Fibroblast of mammary gland (primary cell): ENCODE measurements around the gene EMP2.

Source experiments
- DNase-seq: peaks from one replicate; pipeline ENCODE4 v3.0.0-alpha.2; 2010; ENCODE audit warnings: low read depth
- H3K4me3 ChIP-seq: 2 replicates; pipeline ENCODE4 v1.5.1; 2011; ENCODE audit warnings: low read depth, mild to moderate bottlenecking, low read length, moderate library complexity; ENCODE audit not compliant: control insufficient read depth
- TF ChIP-seq, protein P1 (sequence below): conservative IDR thresholded peaks from 2 replicates; pipeline ENCODE4 v1.5.1; 2011; ENCODE audit warnings: low read depth, low read length, inconsistent platforms; ENCODE audit not compliant: control insufficient read depth, insufficient read depth

The EMP2 gene

DNA sequence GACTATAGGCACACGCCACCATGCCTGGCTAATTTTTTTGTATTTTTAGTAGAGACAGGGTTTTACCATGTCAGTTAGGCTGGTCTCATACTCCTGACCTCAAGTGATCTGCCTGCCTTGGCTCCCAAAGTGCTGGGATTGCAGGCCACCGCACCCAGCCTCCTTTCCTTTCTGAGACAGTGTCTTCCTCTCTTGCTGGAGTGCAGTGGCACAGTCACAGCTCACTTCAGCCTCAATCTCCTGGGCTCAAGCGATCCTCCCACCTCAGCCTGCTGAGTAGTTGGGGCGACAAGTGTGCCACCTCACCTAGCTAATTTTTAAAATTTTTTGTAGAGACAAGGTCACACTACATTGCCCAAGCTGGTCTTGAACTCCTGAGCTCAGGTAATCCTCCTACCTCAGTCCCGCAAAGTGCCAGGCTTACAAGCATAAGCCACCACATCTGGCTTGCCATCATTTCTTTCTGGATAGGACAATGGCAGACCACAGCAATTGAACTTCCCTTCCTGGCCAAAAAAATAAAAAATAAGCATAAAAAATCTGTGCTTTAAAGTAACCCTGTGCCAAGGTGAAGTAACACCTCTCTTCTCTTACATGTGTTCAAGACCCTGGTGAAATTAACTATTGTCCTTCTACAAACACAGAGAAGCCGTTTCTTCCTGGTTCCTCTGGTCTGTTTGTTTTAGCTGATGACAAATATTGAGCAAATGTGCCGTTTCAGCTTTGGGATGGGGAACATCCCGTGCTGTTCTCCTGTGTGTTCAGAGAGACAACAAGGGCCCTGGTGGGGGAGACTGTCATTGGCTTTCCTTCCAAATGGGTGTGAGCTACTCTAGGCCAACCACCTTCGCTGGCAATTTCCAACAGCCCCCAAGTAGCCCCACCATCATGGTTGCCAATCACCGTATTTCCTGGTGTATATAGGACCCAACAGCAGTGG lies 60.2 kb downstream of the EMP2 start:
- DNase-seq: no peak
- H3K4me3 ChIP-seq: no peak overlapping the region
- TF ChIP-seq, protein P1, sequence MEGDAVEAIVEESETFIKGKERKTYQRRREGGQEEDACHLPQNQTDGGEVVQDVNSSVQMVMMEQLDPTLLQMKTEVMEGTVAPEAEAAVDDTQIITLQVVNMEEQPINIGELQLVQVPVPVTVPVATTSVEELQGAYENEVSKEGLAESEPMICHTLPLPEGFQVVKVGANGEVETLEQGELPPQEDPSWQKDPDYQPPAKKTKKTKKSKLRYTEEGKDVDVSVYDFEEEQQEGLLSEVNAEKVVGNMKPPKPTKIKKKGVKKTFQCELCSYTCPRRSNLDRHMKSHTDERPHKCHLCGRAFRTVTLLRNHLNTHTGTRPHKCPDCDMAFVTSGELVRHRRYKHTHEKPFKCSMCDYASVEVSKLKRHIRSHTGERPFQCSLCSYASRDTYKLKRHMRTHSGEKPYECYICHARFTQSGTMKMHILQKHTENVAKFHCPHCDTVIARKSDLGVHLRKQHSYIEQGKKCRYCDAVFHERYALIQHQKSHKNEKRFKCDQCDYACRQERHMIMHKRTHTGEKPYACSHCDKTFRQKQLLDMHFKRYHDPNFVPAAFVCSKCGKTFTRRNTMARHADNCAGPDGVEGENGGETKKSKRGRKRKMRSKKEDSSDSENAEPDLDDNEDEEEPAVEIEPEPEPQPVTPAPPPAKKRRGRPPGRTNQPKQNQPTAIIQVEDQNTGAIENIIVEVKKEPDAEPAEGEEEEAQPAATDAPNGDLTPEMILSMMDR: no peak

DNA sequence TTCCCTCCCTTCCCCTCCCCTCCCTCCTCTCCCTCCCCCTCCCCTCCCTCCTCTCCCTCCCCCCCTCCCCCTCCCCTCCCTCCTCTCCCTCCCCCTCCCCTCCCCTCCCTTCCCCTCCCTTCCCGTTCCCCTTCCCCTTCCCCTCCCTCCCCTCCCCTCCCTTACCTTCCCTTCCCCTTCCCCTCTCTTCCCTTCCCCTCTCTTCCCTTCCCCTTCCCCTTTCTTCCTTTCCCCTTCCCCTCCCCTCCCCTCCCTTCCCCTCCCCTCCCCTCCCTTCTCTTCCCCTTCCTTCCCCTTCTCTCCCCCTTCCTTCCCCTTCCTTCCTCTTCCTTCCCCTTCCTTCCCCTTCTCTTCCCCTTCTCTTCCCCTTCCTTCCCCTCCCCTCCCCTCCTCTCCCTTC lies 61.1 kb downstream of the EMP2 start:
- H3K4me3 ChIP-seq: no peak overlapping the region
- TF ChIP-seq, protein P1: no peak
- DNase-seq: no peak

DNA sequence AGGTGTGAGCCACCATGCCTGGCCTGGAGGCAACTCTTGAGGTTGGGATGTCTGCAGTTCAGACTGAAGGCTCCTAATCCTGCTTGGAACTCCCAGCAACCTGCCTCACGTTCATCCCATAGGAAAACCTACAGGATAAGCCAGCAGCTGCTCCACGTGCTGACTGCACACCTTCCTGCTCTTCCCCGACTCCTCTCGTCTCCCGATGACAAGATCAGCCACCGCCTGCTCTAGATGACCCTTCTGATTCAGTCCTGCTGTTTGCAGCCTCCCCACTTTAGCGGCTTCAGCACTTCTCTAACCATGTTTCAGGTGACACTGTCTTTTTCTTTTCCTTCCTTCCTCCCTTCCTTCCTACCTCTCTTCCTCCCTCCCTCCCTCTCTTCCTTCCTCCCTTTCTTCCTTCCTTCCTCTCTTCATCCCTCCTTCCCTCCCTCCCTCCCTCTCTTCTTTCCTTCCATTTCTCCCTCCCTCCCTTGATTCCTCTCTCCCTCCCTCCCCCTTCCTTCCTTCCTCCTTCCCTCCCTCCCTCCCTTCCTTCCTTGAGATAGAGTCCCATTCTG lies 61.8 kb downstream of the EMP2 start:
- H3K4me3 ChIP-seq: no peak overlapping the region
- DNase-seq: no peak
- TF ChIP-seq, protein P1: no peak

DNA sequence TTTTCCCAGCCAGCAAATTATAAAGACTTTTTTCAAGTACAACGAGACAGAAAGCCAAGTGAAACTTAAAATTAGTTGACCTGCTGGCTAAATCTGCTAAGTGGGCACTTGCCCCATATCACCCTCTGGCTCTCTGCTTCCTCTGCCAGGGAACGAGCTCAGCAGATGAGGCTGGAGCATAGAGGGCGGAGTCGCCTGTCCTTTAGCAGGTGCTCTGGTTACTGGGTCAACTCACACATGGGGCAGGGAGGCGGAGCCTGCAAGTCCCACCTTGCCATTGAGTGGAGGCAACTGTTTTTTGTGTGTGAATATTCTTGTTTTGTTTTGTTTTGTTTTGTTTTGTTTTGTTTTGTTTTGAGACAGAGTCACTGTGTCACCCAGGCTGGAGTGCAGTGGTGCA lies 62.5 kb downstream of the EMP2 start:
- no peak overlapping the region for H3K4me3 ChIP-seq
- no peak for DNase-seq
- TF ChIP-seq, protein P1: no peak

DNA sequence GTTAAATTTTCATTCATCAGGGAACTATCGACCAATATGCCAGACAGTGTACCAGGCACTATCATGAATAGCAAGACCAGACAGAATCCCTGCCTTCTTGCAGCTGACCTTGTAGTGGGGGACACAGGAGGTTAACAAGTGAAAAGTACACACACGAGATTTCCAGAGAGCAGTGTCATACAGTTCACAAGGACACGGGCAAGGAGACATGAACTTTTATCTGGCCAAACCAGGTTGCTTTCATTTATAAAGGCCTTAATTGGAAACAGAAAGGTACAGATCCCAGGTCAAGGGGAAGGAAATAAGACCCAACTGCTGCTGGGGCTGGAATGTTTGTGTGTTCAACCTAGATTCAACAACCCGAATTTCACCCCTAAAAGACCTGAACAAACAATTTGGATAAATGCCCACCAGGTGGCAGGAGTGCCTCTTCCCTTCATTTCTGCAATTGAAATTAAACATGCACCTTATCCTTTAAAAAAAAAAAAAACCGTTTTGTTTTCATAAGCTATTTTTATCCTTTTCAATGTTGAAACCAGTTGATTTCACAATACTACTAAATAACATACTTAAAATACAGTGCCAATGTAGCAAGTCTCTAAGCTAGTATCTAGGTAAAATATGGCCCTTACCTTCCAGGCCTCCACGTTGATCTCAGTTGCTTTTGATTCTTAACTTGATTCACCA lies 65.9 kb downstream of the EMP2 start:
- no peak overlapping the region for H3K4me3 ChIP-seq
- DNase-seq: peak; percentile 77
- TF ChIP-seq, protein P1: peak; percentile 49

DNA sequence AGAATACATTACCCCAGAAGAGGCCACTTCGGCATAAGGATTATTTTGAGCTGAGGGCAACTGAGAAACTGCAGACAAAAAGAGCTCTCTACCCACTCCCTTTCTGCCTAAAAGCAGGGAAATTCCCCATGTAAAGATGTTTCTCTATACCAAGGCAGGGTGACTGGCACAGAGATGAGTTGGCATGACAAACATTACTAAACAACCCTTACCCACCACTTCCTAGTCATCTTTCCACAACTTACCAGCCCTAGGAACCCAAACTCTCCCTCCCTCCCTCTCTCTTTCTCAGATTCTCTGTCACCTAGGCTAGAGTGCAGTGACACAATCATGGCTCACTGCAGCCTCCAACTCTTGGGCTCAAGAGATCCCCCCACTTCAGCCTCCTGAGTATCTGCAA lies 68.6 kb downstream of the EMP2 start:
- no peak for DNase-seq

More for the DNA sequence above, 68.6 kb downstream of the EMP2 start:
- no peak overlapping the region for H3K4me3 ChIP-seq
- TF ChIP-seq, protein P1: no peak
